HT-29 (cell line): Measurements from ENCODE around the gene RNPEPL1. TPM values are rescaled to one million over a fixed set of nuclear protein-coding genes. Genes with fewer than 3 reads are reported as not detected.
"Not testable (repeated sequence)": the region's sequence is repeated elsewhere in the genome, so short reads cannot be mapped to it uniquely, and the experiment has no call there.

Experiments used
- DNase-seq: peaks from one replicate; pipeline ENCODE4 v3.0.0-alpha.2; 2015; ENCODE audit warnings: low spot score
- total RNA-seq: library from RNA; depleted of rRNA; stranded (reverse); fragments of >200 nt; shearing (Covaris generic); gene quantifications from 2 replicates; pipeline ENCODE4 v1.2.3, GENCODE V29; 2014; rRNA removed

The RNPEPL1 gene, protein sequence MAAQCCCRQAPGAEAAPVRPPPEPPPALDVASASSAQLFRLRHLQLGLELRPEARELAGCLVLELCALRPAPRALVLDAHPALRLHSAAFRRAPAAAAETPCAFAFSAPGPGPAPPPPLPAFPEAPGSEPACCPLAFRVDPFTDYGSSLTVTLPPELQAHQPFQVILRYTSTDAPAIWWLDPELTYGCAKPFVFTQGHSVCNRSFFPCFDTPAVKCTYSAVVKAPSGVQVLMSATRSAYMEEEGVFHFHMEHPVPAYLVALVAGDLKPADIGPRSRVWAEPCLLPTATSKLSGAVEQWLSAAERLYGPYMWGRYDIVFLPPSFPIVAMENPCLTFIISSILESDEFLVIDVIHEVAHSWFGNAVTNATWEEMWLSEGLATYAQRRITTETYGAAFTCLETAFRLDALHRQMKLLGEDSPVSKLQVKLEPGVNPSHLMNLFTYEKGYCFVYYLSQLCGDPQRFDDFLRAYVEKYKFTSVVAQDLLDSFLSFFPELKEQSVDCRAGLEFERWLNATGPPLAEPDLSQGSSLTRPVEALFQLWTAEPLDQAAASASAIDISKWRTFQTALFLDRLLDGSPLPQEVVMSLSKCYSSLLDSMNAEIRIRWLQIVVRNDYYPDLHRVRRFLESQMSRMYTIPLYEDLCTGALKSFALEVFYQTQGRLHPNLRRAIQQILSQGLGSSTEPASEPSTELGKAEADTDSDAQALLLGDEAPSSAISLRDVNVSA
- total RNA-seq: 57.9 and 74.9 TPM in 2 replicates

DNA sequence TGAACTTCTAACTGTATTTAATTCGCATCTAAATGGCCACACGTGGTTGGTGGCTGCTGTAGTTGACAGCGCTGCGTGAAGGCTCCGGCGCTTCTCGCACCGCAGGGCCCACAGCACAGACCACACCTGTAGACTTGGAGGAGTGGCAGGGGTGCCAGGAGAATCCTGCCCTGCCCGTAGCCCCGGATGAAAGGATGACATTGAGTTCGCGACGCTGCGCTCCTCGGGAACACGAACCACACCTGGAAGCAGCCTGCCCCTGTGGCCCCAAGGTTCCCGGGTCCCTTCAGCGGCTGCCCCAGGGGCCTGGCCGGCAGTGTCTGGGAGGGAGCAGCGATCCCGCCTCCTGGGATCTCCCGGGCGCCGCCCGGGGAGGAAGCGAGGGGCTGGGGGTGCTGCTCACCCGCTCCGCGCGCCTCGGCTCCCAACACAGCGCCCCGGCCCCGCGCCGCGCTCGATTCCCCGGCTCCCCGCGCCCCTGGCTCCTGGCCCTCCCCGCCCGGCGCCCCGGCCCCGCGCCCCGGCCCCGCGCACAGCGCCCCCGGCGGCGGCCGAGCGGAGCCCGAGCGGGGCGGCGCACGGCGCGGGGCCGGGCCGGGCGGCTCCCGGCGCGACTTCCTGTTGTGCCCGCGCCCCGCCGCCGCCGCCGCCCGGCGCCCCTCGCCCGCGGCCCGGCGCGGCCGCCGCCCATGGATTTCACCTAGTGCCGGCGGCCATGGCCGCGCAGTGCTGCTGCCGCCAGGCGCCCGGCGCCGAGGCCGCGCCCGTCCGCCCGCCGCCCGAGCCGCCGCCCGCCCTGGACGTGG is at the start of gene RNPEPL1:
TSS of gene RNPEPL1 (plus strand) at position 613 of the 806 bp plus-strand sequence. CDS start at position 716, 103 bp downstream.
- peak; percentile 60 for DNase-seq

DNA sequence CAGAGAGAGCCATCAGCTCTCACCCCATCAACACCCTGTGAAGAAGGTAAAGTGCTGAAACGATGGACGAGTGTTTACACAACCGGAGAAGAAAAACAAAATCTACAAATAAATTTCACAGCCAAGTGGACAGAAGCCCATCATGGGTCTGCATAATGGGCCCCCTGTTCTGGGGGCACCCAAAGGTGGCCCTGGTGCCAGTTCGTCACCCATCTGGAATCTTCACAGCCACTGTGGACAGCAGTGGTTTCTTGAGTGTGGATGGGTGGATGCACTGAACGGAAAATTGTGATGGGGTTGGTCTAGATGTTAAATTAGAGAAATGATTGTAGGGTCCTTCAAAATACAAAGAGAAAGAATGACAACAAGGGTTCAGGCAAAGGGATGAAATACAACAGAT is 49.3 kb upstream of the RNPEPL1 start:
- no peak for DNase-seq

DNA sequence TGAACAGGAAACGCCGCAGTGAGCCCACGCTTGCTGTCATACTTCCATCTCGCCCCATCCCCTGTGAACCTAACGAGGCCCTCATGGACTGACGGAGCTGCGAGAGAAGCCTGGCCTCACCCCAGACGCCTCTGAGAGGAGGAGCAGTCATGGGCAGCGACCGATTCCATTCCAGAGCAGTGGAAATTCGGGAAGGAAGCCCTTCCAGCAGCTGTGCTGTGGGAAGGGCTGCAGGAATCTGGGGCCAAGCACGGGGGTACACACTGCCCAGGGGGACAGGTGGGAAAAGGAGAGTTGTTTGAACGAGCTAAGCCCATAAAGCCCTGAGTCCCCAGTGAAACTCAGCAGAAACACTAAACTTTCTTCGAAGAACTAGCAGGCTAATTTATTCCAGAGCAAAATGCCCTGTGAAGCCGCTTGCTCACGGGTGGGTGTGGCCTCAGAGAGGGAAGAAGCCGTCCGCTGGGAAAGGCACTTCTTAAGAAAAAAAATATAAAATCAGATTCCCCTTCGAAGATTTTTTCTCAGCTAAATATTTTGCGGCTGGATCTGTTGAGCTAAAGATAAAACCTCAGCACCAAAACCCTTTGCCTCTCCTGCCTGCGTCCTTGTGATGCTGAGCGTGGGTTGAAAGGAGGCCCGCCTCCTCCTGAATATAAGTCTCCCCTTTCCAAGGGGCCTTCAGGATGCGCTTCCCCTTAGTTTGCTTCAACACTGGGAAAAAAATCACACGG is 48.7 kb upstream of the RNPEPL1 start:
- DNase-seq: no peak

DNA sequence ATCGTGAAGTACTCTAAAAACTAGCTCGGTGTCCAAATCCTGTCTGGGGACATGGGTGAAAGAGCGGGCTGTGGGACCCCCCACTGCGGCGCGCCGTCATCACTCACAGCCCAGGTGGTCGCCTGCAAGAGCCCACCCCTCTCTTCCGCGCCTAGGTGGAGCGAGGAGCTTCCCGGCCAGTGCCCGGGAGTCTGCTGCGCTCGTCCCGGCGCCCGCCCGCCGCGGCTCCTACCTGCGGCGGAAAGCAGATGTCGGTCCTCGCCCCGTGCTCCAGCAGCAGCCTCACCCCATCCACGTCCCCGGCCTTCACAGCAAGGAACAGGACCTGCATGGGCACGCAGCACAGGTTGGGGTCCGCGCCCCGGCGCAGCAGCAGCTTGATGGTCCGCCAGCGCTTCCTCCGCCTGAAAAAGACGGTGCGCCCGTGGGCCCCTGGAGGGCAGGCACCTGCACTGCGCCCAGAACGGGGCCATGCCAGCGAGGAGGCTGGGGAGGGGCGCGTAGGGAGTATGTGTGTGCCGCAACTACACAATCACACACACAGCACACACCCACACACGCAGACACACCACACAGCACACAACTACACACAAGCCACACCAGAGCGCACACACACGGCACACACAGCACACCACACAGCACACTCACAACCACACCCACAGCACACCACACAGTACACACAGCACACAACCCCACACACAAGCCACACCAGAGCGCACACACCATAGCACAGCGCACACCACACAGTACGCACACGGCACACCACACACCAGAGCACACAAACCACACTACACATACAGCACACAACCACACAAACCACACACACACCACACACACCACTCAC is 47.9 kb upstream of the RNPEPL1 start:
- DNase-seq: no peak

DNA sequence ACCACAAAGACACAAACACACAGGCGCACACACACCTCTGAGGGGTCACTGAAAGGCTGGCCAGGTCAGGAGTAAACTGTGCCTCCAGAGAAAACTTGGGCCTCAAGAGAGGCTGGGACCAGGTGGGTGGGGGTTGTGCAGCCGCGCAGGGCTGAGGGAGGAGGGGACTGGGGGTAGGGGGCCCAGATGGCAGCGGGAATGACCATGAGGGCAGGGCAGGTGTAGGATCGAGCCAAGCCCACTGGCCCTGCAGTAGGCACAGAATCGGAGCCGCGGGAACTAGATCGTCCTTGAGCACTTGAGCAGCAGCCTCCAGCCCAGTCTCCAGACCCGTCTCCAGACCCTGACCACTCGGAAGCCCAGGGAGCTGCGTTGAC is 47.3 kb upstream of the RNPEPL1 start:
- DNase-seq: no peak

DNA sequence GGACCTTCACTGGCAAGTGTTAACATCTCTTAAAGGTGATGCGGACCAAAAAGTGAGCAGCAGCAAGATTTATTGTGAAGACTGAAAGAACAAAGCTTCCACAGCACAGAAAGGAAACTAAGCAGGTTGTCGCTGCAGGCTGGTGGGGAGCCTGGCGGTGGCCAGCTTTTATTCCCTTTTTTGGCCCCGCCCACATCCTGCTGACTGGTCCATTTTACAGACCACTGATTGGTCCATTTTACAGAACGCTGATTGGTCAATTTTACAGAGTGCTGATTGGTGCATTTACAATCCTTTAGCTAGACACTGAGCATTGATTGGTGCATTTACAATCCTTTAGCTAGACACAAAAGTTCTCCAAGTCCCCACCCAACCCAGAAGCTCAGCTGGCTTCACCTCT is 46.4 kb upstream of the RNPEPL1 start:
- not testable (repeated sequence) for DNase-seq

DNA sequence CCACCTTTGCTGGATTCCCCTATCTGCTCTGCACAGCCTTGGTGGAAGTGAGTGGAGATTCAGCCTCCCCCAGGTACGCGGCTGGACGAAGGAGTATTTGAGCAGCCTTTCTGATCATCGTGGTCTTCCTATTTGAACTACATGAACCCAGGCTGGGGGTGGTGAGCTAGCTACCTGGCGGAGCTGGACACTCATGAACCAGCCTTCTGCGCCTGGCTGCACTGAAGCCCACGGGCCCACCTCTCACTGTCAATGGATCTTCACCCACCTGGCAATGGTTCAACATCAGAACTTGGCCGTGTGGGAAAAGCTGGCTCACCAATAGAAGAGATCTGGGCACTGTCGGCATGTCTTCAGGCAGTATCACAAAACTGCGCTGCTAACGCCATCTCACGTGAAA is 45.9 kb upstream of the RNPEPL1 start:
- DNase-seq: no peak

DNA sequence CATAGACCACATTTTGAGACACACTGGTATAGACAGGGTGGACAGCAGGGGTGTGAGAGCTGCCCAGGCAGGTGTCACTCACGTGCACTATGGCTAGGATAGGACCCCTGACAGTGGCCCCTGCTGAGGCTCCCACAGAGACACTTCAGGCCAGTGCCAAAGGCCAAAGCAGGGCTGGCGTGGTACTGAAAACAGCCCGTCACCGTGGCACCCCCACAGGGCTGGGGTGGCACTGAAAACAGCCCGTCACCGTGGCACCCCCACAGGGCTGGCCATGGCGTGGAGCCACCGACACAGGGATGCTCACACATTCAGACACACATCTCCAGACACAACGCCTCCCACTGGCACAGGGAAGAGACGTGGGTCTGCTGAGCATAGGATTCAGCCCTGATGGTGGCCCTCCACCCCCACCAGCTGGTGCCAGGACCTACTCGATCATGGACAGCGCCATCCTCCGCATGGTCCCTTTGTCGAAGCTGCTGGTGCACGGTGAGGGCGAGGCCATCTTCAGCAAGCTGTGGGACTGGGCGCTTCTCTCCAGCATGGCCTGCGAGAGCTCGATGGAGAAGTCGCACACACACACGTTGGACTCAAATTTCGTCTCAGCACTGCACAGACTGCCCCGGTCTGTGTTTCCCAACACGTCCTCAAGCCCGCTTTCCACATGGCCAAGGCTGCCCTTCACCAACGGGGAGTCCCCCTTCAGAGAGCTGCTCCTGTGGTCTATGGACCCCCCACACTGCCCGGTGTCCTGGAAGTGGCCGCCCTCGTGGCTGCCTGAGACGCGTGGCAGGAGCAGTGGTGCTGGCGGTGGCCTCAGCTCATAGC is 44.6 kb upstream of the RNPEPL1 start:
- no peak for DNase-seq

DNA sequence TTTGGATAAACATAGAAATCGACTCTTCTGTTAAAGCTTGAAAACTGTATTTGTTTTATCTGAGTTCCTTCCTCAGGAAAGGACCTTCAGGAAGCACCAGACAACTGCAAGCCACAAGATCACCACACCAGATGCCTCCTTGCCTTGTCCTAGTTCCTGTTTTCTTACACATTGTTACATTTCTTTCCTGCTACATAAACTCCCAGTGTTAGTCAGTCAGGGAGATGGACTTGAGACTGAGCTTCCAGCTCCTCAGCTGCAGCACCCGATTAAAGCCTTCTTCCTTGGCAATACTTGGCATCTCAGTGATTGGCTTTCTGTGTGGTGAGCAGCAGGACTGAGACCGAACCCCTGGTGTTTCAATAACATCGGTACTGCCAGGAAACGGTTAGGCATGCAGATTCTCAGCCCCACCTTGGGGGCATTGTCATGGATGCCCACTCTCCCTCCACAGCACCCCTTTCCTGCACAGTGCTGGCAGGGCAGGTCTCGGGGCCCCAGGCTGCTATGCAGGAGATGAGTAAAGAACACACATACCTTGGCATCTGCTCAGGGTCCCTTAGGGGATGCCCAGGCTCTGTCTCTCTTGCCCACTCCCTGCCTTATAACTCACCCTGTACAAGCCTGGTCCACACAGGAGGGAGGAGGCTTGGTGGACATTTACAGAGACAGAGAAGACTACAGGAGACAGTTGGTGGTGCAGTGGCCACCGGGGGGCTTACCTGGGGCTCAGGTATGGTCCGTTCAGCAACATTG is 43.1 kb upstream of the RNPEPL1 start:
- no peak for DNase-seq

DNA sequence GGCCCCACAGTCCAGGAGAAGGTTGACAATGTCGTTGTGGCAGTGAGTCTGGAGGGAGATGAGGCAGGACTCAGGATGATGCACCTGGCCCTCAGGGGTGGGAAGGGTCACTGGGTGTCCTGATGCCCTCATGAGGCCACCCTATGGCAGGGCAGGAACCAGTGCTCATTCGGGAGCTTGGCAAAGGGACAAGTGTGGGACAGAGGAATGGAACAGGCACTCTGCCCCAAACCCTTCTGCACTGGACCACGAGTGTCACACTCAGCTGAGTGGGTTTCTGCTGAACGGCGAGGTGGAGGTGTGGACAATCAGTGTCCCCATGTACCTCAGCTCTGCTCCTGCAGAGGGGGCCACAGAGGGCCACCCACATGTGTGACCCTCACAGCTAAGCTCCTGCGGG is 42.5 kb upstream of the RNPEPL1 start:
- no peak for DNase-seq

DNA sequence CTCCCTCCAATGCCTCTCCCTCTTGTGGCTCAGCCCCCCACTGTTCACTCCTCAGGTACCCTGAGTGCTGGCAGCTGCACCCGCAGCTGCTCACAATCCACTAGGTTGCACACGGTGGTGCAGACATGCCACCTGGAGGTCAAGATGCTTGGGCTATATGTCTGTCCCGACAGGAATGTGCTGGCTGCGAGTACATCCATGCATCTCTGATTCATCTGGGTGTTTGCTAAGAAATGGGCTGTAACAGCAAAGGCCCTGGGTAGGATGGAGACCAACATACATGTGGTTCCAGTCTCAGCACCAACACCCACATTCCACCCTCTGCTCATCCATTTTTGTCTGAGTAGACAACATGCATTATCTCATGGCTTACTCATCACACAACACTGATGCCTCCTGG is 41.8 kb upstream of the RNPEPL1 start:
- no peak for DNase-seq

DNA sequence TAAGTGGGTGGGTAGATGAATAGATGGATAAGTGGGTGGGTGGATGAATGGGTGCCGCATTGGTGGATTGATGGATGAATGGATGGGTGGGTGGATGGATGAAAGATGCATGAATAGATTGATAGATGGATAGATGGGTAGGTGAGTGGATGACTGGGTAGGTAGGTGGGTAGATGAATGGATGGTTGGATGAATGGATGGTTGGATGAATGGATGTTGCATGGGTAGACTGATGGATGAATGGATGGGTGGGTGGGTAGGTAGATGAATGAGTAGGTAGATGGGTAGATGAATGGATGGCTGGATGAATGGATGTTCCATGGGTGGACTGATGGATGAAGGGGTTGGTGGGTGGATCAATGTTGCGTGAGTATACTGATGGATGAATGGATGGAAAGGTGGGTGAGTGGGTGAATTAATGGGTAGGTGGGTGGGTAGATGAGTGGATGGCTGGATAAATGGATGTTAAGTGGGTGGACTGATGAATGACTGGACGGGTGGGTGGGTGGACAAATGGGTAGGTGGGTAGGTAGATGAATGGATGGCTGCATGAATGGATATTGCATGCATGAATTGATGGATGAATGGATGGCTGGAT is 41.0 kb upstream of the RNPEPL1 start:
- DNase-seq: no peak

DNA sequence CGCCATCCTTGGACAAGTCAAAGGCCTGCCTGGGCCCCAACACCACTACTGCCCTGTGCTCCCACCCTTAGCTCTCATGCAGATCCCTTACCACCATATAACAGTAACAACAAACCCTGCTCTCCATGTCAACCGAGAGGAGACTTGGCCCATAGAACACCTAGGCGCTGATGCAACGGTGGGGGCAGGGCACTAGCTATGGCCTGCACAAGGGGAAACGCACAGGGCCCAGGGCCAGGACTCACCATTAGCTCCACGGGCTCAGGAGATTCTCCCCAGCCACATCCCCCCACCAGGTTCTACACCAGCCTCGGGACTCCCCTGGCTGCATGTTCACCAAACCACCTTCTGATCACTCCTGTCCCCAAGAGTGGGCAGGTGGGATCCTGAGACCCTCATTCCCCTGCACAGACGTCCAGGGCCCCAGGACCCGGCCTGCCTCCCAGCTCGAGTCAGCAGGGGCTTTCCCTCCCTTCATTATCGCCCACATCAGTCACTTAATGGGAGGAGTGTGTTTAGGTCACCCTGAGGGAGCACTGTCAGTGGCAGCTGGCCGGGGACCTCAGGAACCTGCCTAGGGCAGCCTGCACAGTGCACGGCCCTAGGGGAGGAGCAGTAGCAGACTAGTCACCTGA is 39.8 kb upstream of the RNPEPL1 start:
- no peak for DNase-seq

DNA sequence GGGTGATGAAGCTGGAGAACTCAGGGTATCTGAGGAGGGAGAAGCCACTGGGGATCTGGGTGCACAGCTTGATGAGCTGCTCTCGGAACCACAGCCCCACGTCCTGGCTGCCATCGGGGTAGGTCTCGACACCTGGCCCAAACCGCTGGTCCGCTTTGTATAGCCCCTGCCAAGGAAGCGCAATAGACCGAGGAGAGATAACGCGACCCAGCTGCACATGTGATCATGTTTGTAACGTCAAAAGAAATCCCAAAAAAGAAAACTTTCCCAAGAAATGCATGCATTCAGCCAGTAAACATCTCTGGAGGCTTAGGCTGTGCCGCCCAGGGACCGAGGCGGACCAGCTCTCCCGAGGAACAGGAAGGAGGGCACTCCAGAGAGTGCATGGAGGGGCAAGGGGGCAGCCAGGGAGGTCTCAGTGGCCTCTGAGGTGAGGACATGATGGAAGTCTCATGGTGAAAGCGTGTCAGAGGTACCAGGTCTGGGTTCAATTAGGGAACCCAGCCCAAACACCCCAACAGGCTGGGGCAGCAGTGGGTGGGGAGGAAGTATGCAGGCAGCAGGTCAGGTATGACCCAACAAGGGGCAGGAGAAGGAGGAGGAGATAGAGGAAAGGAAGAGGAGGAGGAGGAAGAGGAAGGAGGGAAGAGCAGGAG is 38.8 kb upstream of the RNPEPL1 start:
- no peak for DNase-seq

DNA sequence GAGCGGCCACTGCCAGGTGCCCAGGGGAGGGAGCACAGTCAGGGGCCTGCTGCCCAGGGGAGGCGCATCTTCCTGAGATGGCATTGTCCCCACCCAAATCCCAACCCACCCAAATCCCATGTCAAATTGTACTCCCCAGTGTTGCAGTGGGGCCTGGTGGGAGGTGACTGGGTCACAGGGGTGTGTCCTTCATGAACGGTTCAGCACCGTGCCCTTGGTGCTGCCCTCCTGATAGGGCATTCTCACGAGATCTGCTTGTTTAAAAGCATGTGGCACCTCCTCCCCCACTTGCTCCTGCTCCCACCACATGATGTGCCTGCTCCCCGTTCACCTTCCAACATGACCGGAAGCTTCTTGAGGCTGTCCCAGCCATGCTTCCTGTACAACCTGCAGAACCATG is 38.1 kb upstream of the RNPEPL1 start:
- DNase-seq: no peak

DNA sequence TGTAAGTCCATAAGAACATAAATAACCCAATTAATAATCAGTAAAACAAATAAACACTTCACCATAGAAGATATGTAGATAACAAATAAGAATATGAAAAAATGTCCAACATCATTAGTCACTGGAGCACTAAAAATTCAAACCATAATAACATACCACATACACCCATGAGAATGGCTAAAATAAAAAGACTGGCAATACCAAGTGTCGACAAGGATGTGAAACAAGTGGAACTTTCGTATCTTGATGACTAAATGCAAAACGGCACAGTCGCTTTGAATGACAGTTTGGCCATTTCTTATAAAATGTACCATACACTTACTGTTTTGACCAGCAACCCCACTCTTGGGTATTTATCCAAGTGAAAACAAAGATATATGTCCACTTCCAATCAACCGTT is 37.2 kb upstream of the RNPEPL1 start:
- DNase-seq: no peak

DNA sequence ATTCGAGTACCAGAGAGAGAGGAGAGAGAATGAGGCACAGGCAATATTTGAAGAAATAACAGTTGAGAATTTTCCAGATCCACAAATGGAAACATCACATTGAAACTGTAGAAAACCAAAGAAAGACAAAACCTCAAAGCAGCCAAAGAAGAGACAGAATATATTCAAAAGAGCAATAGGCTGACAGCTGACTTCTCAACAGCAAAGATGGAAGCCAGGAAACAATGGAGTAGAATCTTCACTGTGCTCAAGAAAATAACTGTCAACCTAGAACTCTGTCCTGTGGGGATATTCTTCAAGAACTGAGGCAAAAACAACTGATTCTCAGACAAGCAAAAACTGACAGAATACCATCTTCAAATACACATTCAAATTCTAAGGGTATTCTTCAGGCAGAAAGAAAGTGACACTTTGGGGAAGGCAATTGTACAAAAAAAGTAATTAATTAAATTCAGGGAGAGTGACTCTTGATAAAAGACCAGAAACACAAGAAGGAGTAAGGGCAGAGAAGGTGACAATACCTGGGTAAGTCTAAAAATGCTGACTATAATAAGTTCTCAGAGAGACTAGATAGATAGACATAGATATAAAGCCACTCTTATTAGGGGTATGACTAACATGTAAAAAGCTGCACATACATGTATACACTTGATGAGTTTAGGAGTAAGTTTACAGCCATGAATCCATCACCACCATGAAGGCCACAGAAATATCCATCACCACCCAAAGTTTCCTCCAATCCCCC is 36.1 kb upstream of the RNPEPL1 start:
- DNase-seq: no peak
